ENCODE data around the gene NCBP1.
"Not testable (repeated sequence)": the region's sequence is repeated elsewhere in the genome, so short reads cannot be mapped to it uniquely, and the experiment has no call there.

NCBP1 gene

GRCh38 chr9:97622483-97622882 is 11.1 kb upstream of the NCBP1 start:
- not testable (repeated sequence) for DNase-seq (ENCODE audit: insufficient read length, low spot score); FAIRE-seq

GRCh38 chr9:97623946-97624345 is 9.7 kb upstream of the NCBP1 start:
- FAIRE-seq, result no peak
- no peak for DNase-seq (ENCODE audit: insufficient read length, low spot score)

- FAIRE-seq (no peak), DNase-seq (ENCODE audit: insufficient read length, low spot score) (no peak)
Measured at GRCh38 chr9:97625620-97626019, 8.0 kb upstream of the NCBP1 start.

GRCh38 chr9:97627624-97628023 is 6.0 kb upstream of the NCBP1 start:
- DNase-seq (ENCODE audit: insufficient read length, low spot score) (no peak), FAIRE-seq (no peak)

- no peak for FAIRE-seq
- no peak for DNase-seq (ENCODE audit: insufficient read length, low spot score)
Measured at GRCh38 chr9:97628668-97629067, 5.0 kb upstream of the NCBP1 start.

- DNase-seq (ENCODE audit: insufficient read length, low spot score) (no peak), FAIRE-seq (no peak)
Measured at GRCh38 chr9:97629156-97629555, 4.5 kb upstream of the NCBP1 start.

- no peak for DNase-seq (ENCODE audit: insufficient read length, low spot score)
- FAIRE-seq, result no peak
Measured at GRCh38 chr9:97630591-97630990, 3.0 kb upstream of the NCBP1 start.

GRCh38 chr9:97632248-97632984 is 1.2 kb upstream of the NCBP1 start:
- no peak for DNase-seq (ENCODE audit: insufficient read length, low spot score)
- peak; percentile 78 for FAIRE-seq

GRCh38 chr9:97633859-97634490 is 354 bp downstream of the NCBP1 start:
- FAIRE-seq, result peak; percentile 79
- no peak for DNase-seq (ENCODE audit: insufficient read length, low spot score)

GRCh38 chr9:97635026-97635425 is 1.4 kb downstream of the NCBP1 start:
- DNase-seq (ENCODE audit: insufficient read length, low spot score) (no peak), FAIRE-seq (no peak)

- FAIRE-seq (no peak), DNase-seq (ENCODE audit: insufficient read length, low spot score) (no peak)
Measured at GRCh38 chr9:97636903-97637302, 3.3 kb downstream of the NCBP1 start.

GRCh38 chr9:97638666-97639065 is 5.0 kb downstream of the NCBP1 start:
- FAIRE-seq (no peak), DNase-seq (ENCODE audit: insufficient read length, low spot score) (no peak)

- FAIRE-seq, result no peak
- DNase-seq (ENCODE audit: insufficient read length, low spot score), result no peak
Measured at GRCh38 chr9:97640325-97640724, 6.7 kb downstream of the NCBP1 start.

GRCh38 chr9:97645720-97646119 is 12.1 kb downstream of the NCBP1 start:
- DNase-seq (ENCODE audit: insufficient read length, low spot score), result no peak
- peak; percentile 48 for FAIRE-seq

- FAIRE-seq, result no peak
- DNase-seq (ENCODE audit: insufficient read length, low spot score), result no peak
Measured at GRCh38 chr9:97647996-97648395, 14.4 kb downstream of the NCBP1 start.

- DNase-seq (ENCODE audit: insufficient read length, low spot score) (no peak), FAIRE-seq (no peak)
Measured at GRCh38 chr9:97651646-97652045, 18.0 kb downstream of the NCBP1 start.

- no peak for DNase-seq (ENCODE audit: insufficient read length, low spot score)
- no peak for FAIRE-seq
Measured at GRCh38 chr9:97658707-97659106, 25.1 kb downstream of the NCBP1 start.

- no peak for FAIRE-seq
Measured at GRCh38 chr9:97659771-97660170, 26.1 kb downstream of the NCBP1 start.

GRCh38 chr9:97660340-97660739 is 26.7 kb downstream of the NCBP1 start:
- FAIRE-seq (no peak), DNase-seq (ENCODE audit: insufficient read length, low spot score) (no peak)

More at GRCh38 chr9:97659771-97660170, 26.1 kb downstream of the NCBP1 start:
- no peak for DNase-seq (ENCODE audit: insufficient read length, low spot score)

- DNase-seq (ENCODE audit: insufficient read length, low spot score) (no peak), FAIRE-seq (no peak)
Measured at GRCh38 chr9:97660847-97661246, 27.2 kb downstream of the NCBP1 start.

GRCh38 chr9:97665742-97666141 is 32.1 kb downstream of the NCBP1 start:
- DNase-seq (ENCODE audit: insufficient read length, low spot score) (no peak), FAIRE-seq (no peak)

- peak; percentile 21 for FAIRE-seq
- no peak for DNase-seq (ENCODE audit: insufficient read length, low spot score)
Measured at GRCh38 chr9:97666907-97667686, 33.5 kb downstream of the NCBP1 start.
